Right lobe of liver (tissue), 6 donors: ENCODE measurements around the gene SULT2B1. TPM values are rescaled to one million over a fixed set of nuclear protein-coding genes. Genes with fewer than 3 reads are reported as not detected.

Experiments used
- ATAC-seq, 4 donors: fragments of 200-7000 bp; cut with Tn5 transposase; one replicate each; pipeline ENCODE4 v1.9.1; 2020; ENCODE audit warnings: mild to moderate bottlenecking in 4 of 4, moderate library complexity in 4 of 4
- DNase-seq, 3 donors: peaks; one replicate each; pipeline ENCODE4 v3.0.0-alpha.2; 2020
- H3K27ac ChIP-seq, 3 donors: fragments of 200-600 bp; one replicate each; pipeline ENCODE4 v1.8.0; 2022
- H3K27me3 ChIP-seq, 2 donors: fragments of 200-600 bp; one replicate each; pipeline ENCODE4 v1.8.0; 2022
- H3K36me3 ChIP-seq, 4 donors: fragments of 200-600 bp; sonication (generic) in 1 of 4; one replicate each; pipeline versions ENCODE4 v1.5.1 to v1.8.0; 2017 to 2022; ENCODE audit warnings: control low read depth in 1 of 4
- H3K4me1 ChIP-seq, 4 donors: fragments of 200-600 bp; sonication (generic) in 1 of 4; one replicate each; pipeline versions ENCODE4 v1.5.1 to v1.8.0; 2017 to 2022; ENCODE audit warnings: control low read depth in 1 of 4
- H3K4me3 ChIP-seq, 3 donors: fragments of 200-600 bp; one replicate each; pipeline ENCODE4 v1.8.0; 2022
- H3K9me3 ChIP-seq, 4 donors: fragments of 200-600 bp; sonication (generic) in 1 of 4; one replicate each; pipeline versions ENCODE4 v1.5.1 to v1.8.0; 2017 to 2022; ENCODE audit warnings: control low read depth in 1 of 4
- POLR2A ChIP-seq: fragments of 450-650 bp; IDR thresholded peaks from one replicate; pipeline ENCODE4 v1.6.1; 2017; ENCODE audit warnings: antibody characterized with exemption, mild to moderate bottlenecking
- WGBS: methylation state at CpG from one replicate; pipeline ENCODE4 v1.1.6; 2018; ENCODE audit warnings: low coverage, low lambda C conversion rate; ENCODE audit not compliant: insufficient coverage; ENCODE audit errors: missing lambda C conversion rate; 5-methylcytosine and 5-hydroxymethylcytosine counted together
- intact Hi-C, 2 donors: fragments of 100-400 bp; cut with DNase I; formaldehyde crosslinking; loops; one replicate each; pipeline versions ENCODE4 v1.11.2 to v1.14.1; 2022
- total RNA-seq, 6 experiments: library from RNA; depleted of rRNA in 2 of 6; stranded (reverse); fragments of >200 nt in 2 of 6; fragmentation: NEBNext Ultra II Directional in 3 of 6; extraction: Animal tissue kit (Norgen Biotek cat#: 25700) in 3 of 6; gene quantifications; one replicate each; pipeline versions ENCODE4 v1.1.0 to v1.2.4, GENCODE V29; 2016 to 2023
- TF ChIP-seq, protein P1 (sequence below), 4 donors: fragments of 200-600 bp in 3 of 4; fragments of 450-650 bp in 1 of 4; IDR thresholded peaks; one replicate each; pipeline versions ENCODE4 v1.5.1 to v1.8.0; 2016 to 2022; ENCODE audit warnings: antibody characterized with exemption in 4 of 4, mild to moderate bottlenecking in 2 of 4
- donor health status: DM: no; HTN: yes; CAD: no.
- donor health status: DM: no; HTN: no; CAD: no.
- donor health status: DM: no; HTN: no; CAD: no.
- donor health status: DM: no; HTN: yes; CAD: no.
- donor health status: DM: no; HTN: yes; CAD: no.

The SULT2B1 gene
- total RNA-seq, 6 experiments from 2014 or later, result 0.61 TPM; not detected in 5

DNA sequence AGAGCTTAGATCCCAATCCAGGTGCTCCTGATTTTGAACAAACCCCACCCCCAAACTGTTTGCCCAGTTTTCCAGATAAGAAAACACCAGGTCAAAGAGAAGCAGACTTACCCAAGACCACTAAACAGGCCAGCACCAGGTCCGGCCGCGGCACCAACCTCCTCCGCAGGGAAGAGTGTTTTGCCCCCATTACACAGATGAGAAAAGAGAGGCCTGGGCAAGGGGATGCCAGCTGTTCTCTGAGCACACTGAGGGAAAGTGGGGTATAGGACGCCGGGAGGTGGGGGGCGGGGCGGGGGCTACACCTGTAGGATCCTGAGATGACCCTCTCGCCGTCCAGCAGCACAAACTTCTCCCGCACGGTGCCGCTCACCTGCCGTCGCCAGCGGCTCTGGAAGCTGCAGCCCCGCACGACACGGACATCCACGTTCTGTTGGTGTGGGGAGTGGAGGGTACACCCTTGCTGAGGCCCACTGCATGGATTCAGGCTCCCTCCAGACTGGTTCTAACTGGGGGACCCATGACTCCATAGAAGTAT, 57.7 kb downstream of the SULT2B1 start:
- ATAC-seq (no peak), DNase-seq (no peak)
- no peak for TF ChIP-seq POLR2A
- TF ChIP-seq, protein P1, sequence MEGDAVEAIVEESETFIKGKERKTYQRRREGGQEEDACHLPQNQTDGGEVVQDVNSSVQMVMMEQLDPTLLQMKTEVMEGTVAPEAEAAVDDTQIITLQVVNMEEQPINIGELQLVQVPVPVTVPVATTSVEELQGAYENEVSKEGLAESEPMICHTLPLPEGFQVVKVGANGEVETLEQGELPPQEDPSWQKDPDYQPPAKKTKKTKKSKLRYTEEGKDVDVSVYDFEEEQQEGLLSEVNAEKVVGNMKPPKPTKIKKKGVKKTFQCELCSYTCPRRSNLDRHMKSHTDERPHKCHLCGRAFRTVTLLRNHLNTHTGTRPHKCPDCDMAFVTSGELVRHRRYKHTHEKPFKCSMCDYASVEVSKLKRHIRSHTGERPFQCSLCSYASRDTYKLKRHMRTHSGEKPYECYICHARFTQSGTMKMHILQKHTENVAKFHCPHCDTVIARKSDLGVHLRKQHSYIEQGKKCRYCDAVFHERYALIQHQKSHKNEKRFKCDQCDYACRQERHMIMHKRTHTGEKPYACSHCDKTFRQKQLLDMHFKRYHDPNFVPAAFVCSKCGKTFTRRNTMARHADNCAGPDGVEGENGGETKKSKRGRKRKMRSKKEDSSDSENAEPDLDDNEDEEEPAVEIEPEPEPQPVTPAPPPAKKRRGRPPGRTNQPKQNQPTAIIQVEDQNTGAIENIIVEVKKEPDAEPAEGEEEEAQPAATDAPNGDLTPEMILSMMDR (IDR thresholded peaks at IDR 0.05), result no peak
- peaks cover 0 to 6% (median 0%) of the 10 kb centered on the region in 4 donors for H3K4me1 ChIP-seq
- H3K4me3 ChIP-seq, result no peak overlapping the region
- intact Hi-C loops, result loop anchor here (10.0 kb wide), 2 partner anchors 105 to 295 kb away; no protein-coding TSS in a partner anchor
- no peaks in the 10 kb centered on the region for H3K36me3 ChIP-seq
- no peaks in the 10 kb centered on the region for H3K9me3 ChIP-seq
- WGBS, result 100% methylated on average over 4 of the region's 20 CpGs
- no peak overlapping the region for H3K27ac ChIP-seq
- no peaks in the 10 kb centered on the region for H3K27me3 ChIP-seq

DNA sequence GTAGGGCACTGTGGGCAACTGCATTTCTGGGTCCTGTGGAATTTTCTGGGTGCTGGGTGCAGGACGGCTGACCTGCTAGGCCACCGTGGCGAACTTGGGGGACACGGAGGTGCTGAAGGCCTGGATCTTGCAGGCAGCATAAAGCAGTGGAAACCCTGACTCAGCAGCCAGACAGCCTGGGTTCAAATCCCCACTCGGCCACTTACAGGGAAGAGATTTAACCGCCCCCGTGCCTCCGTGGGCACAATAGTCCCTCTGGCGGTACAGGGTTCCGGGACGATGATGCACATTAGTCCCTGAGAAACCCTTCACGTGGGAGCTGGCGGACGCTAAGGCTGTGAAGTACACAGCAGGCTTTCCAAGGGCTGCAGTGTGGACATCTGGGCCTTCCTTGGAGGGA, 59.9 kb downstream of the SULT2B1 start:
- Histone ChIP-seq H3K36me3 (peaks cover 0 to 20% (median 14%) of the 10 kb centered on the region in 4 donors), H3K27me3 (no peaks in the 10 kb centered on the region), H3K9me3 (no peaks in the 10 kb centered on the region), H3K4me3 (no peak overlapping the region), H3K27ac (no peak overlapping the region), H3K4me1 (peaks cover 0 to 6% (median under 1%) of the 10 kb centered on the region in 4 donors)
- DNase-seq (no peak), ATAC-seq (no peak)
- TF ChIP-seq, protein P1 (IDR thresholded peaks at IDR 0.05), result no peak
- TF ChIP-seq POLR2A, result no peak
- 100% methylated on average over 2 of the region's 14 CpGs for WGBS
- intact Hi-C loops, result no loop called here

DNA sequence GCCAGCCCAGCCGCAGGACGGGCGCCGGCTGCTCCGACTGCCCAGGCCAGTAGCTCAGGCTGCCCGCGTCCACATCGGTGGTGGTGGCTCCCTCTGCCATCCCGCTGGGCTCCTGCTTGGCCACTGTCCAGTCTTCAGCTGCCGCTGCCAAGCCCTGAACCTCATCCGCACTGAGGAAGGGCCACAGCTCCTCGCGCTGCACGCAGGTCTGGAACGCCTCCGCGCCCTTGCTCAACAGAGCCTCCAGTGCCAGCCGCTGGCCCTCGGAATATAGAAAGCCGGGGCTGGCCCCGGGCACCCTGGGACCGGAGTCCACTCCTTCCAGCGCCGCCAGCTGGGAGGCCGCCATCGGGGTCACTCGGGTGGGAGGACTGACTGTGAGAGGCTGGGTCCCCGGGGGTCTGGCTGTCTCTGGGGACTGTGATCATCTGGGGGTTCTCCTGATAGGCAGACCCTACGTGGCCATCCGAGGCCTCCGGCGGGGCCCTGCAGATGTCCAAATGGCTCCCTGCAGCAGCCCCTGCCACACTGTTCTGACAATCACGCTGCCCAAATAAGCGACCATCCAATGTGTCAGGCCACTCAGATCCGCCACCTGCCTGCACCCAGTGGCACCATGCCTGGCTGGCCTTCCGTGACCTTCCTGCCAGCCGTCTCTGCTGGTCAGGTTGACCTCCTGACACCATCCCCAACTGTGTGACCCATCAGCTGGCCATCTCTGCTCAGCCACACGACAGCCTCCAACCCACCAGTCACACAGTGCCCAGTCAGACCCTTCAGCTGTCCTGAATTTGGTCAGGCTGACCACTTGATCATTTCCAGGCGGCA, 61.3 kb downstream of the SULT2B1 start:
- H3K9me3 ChIP-seq, result no peaks in the 10 kb centered on the region
- no peaks in the 10 kb centered on the region for H3K27me3 ChIP-seq
- no peak overlapping the region for H3K27ac ChIP-seq
- intact Hi-C loops, result no loop called here
- TF ChIP-seq, protein P1 (IDR thresholded peaks at IDR 0.05), result no peak
- no peak for TF ChIP-seq POLR2A
- H3K36me3 ChIP-seq, result peaks cover 0 to 28% (median 16%) of the 10 kb centered on the region in 4 donors
- DNase-seq, result peak in 1 of 3 donors; percentile 68
- ATAC-seq, result peak; percentile 53 to 82 (median 64)
- whole genome bisulfite sequencing, result 57% methylated on average over 5 of the region's 39 CpGs
- H3K4me3 ChIP-seq, result no peak overlapping the region
- H3K4me1 ChIP-seq, result peaks cover 0 to 20% (median 7%) of the 10 kb centered on the region in 4 donors

DNA sequence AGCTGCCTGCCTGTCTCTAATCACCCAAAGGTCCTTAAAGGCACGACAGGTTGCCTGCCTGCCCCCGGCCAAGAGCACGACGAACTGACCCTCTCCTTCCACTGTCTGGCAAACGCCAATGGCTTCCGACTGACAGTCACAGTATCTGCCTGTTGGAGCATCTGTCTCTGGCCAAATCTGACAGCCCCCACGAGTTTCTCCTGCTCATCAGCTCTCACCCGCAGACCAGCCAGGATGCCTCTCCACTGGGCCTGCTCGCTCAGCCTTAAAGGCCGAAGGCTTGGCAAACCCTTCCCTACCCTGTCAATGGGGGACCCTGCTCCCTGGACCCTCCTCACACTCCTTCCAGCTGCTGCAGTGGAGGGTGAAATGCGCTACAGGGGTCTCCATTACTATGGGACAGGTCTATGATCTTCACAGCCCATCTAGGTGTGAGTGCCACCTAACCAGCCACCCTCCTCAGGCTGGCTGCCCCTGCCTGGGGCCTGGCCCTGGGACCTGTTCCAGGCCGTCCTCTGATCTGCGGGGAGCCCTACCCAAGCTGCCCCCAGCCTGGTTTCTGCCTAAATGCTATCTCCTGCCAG, 62.0 kb downstream of the SULT2B1 start:
- Histone ChIP-seq H3K36me3 (peaks cover 0 to 28% (median 16%) of the 10 kb centered on the region in 4 donors), H3K27me3 (no peaks in the 10 kb centered on the region), H3K4me3 (no peak overlapping the region), H3K9me3 (no peaks in the 10 kb centered on the region), H3K27ac (no peak overlapping the region), H3K4me1 (peaks cover 0 to 21% (median 8%) of the 10 kb centered on the region in 4 donors)
- TF ChIP-seq, protein P1 (IDR thresholded peaks at IDR 0.05), result no peak
- TF ChIP-seq POLR2A, result no peak
- WGBS, result 67% methylated on average over 9 of the region's 13 CpGs
- ATAC-seq, result no peak
- intact Hi-C loops, result no loop called here
- no peak for DNase-seq
